Upper lobe of right lung (tissue), 1 donor: ENCODE measurements around the gene LARGE1. TPM values are rescaled to one million over a fixed set of nuclear protein-coding genes. Genes with fewer than 3 reads are reported as not detected.

Experiments used
- ATAC-seq: fragments of 200-7000 bp; cut with Tn5 transposase; one replicate; pipeline ENCODE4 v1.9.1; 2020; ENCODE audit warnings: mild to moderate bottlenecking, moderate library complexity
- DNase-seq: peaks from one replicate; pipeline ENCODE4 v3.0.0-alpha.2; 2020
- H3K27ac ChIP-seq: fragments of 200-600 bp; one replicate; pipeline ENCODE4 v1.8.0; 2022
- H3K27me3 ChIP-seq: fragments of 200-600 bp; one replicate; pipeline ENCODE4 v1.8.0; 2022; ENCODE audit warnings: mild to moderate bottlenecking
- H3K36me3 ChIP-seq: fragments of 200-600 bp; one replicate; pipeline ENCODE4 v1.8.0; 2022
- H3K4me1 ChIP-seq: fragments of 200-600 bp; one replicate; pipeline ENCODE4 v1.8.0; 2022
- H3K4me3 ChIP-seq: fragments of 200-600 bp; one replicate; pipeline ENCODE4 v1.8.0; 2022; ENCODE audit warnings: mild to moderate bottlenecking
- H3K9me3 ChIP-seq: fragments of 200-600 bp; one replicate; pipeline ENCODE4 v1.8.0; 2022
- CTCF ChIP-seq: fragments of 200-600 bp; IDR thresholded peaks from one replicate; pipeline ENCODE4 v1.8.0; 2022; ENCODE audit warnings: antibody characterized with exemption
- intact Hi-C: fragments of 100-400 bp; cut with DNase I; formaldehyde crosslinking; loops from one replicate; pipeline ENCODE4 v1.11.0; 2022
- total RNA-seq: library from RNA; stranded (reverse); fragmentation: NEBNext Ultra II Directional; extraction: Animal tissue kit (Norgen Biotek cat#: 25700); gene quantifications from one replicate; pipeline ENCODE4 v1.2.1, GENCODE V29; 2021
- donor health status: DM: no; HTN: yes; CAD: no; lungs with severe emphysema.

The LARGE1 gene
- total RNA-seq, 1 donor from 2014 or later: 33.5 TPM

- Histone ChIP-seq H3K9me3 (no peaks in the 10 kb centered on the region), H3K4me1 (no peaks in the 10 kb centered on the region), H3K27me3 (no peaks in the 10 kb centered on the region), H3K27ac (no peak overlapping the region), H3K4me3 (no peak overlapping the region), H3K36me3 (no peaks in the 10 kb centered on the region)
- intact Hi-C loops: no loop called here
- ATAC-seq: no peak
- TF ChIP-seq CTCF: no peak
- DNase-seq: no peak
Measured at GRCh38 chr22:33906475-33906874, 13.8 kb downstream of the LARGE1 start.

- Histone ChIP-seq H3K36me3 (no peaks in the 10 kb centered on the region), H3K9me3 (no peaks in the 10 kb centered on the region), H3K4me3 (no peak overlapping the region), H3K27ac (no peak overlapping the region), H3K27me3 (no peaks in the 10 kb centered on the region), H3K4me1 (no peaks in the 10 kb centered on the region)
- no peak for DNase-seq
- no peak for ATAC-seq
- no peak for TF ChIP-seq CTCF
- intact Hi-C loops: no loop called here
Measured at GRCh38 chr22:33903012-33903411, 17.3 kb downstream of the LARGE1 start.

DNA sequence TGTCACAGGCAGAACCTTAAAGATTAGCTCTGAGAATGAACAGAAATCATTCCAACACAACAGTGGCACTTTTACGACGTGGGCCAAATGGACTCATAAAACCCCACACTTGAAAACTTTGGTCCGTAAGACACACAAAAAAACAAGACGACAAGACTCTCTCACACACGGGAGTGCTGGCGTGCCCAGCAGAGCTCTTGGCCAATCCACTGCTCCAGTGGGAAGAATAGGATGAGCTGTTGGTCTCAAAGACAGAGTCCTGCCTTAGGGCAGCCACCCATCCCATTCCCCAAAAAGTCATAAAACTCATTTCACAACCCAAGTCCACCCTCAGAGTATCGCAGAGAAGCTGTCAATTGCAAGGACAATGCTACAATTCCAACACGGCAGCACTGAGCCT is 18.2 kb downstream of the LARGE1 start:
- intact Hi-C loops: no loop called here
- H3K27ac ChIP-seq: no peak overlapping the region
- H3K36me3 ChIP-seq: no peaks in the 10 kb centered on the region
- no peak overlapping the region for H3K4me3 ChIP-seq
- no peaks in the 10 kb centered on the region for H3K27me3 ChIP-seq
- no peaks in the 10 kb centered on the region for H3K9me3 ChIP-seq
- no peaks in the 10 kb centered on the region for H3K4me1 ChIP-seq
- no peak for TF ChIP-seq CTCF
- DNase-seq (no peak), ATAC-seq (no peak)

DNA sequence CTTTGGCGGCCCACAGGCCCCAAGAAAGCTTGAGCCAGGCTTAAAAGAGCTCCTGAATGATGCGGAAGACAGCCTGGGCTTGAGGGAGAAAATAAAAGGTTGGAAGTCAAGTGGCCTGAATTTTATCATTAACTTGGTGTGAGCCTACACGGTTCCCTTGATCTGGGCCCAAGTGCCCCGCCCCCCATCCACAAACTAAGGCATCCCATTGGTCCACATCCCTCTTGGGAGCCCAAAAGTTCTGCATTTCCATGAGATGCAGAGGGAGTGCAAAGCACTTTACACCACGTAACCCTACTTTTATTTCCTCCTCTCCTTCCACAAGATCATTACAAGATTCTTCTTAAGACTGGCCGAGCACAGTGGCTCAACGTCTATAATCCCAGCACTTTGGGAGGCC is 22.2 kb downstream of the LARGE1 start:
- H3K9me3 ChIP-seq: no peaks in the 10 kb centered on the region
- no peaks in the 10 kb centered on the region for H3K36me3 ChIP-seq
- no peak for TF ChIP-seq CTCF
- intact Hi-C loops: no loop called here
- ATAC-seq (no peak), DNase-seq (no peak)
- H3K4me1 ChIP-seq: no peaks in the 10 kb centered on the region
- no peak overlapping the region for H3K4me3 ChIP-seq
- no peaks in the 10 kb centered on the region for H3K27me3 ChIP-seq
- no peak overlapping the region for H3K27ac ChIP-seq

DNA sequence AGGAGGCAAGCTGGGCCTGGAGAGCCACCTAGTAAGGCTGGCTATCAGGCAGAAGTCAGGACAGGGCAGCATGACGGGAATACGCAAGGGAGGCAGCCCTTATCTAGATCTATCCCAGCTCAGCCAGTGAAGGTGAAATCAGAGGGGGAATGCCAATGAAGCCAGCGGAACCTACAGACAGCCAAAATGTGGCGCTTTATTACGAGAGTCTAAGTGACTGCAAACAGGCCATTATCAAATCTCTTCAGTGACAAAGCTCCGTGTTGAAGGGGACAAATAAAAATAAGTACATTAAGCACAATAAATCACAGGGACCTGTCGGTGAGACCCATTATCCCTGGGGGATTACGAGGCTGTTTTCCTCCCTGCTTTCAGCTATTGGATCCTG is 22.8 kb downstream of the LARGE1 start:
- TF ChIP-seq CTCF: no peak
- H3K27me3 ChIP-seq: no peaks in the 10 kb centered on the region
- H3K4me1 ChIP-seq: no peaks in the 10 kb centered on the region
- DNase-seq (no peak), ATAC-seq (no peak)
- H3K4me3 ChIP-seq: no peak overlapping the region
- H3K27ac ChIP-seq: no peak overlapping the region
- H3K9me3 ChIP-seq: no peaks in the 10 kb centered on the region
- H3K36me3 ChIP-seq: no peaks in the 10 kb centered on the region
- intact Hi-C loops: no loop called here
